ENCODE data around the gene C5orf24. TPM values are rescaled to one million over a fixed set of nuclear protein-coding genes. Genes with fewer than 3 reads are reported as not detected.
A peak's percentile ranks its signal among the peaks of the same experiment; 100 is the strongest.

Gene C5orf24
- total and polyA plus RNA-seq, 10 of the 15 experiments (the other 5 are each of a cell fraction or from before 2014, with no cell fraction given) = 5.4 to 26.8 (median 15.6) TPM

DNA sequence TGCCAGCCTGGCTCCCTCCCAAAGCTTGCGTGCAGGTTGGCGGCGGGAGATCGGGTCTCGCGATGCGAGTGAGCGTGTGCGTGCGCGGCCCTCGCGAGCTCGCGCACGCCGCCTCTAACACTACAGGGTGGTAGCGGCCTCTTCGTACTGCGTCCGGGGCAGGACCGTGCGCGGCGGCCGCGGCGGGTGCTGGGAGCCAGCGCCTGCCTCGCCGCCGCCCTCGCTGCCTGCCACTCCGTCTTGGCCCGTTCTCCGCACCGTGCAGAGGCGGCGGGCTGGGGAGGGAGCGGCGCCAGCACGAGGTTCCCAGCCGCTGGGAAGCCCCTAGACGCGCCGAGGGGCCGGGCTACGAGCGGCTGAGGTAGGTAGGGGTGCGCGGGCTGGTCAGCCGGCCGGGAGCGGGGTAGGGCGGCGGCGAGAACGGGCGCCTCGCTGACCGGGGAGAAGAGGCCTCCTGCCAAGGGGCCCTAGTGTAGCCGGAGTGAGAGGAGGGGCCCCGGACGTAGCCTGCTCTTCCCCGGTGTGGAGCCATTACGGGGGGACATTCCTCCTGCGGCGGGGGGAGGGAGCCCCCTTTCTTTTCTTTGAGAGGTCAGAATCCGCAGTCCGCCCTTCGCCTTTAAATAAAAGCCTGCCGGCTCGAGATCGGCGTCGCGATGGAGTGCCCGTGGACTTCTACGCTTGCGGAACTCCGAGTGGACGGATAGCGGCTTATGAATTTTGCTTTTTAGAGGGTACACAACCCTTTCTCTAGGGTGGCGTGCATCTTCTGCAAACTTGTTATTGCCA is at the start of gene C5orf24 (continued):
- TF ChIP-seq SIX5 (IDR thresholded peaks at IDR 0.05; ENCODE audit: low read depth, low read length, severe bottlenecking) (peak; percentile 20), PML (IDR thresholded peaks at IDR 0.05; ENCODE audit: low read length) (peak; percentile 91), PAX8 (IDR thresholded peaks at IDR 0.05) (no peak), BRCA1 (IDR thresholded peaks at IDR 0.05; ENCODE audit: low read depth, low read length) (peak; percentile 91), ZZZ3 (IDR thresholded peaks at IDR 0.05; ENCODE audit: control insufficient read depth, insufficient read length, low read depth) (no peak), NR2F1 (conservative IDR thresholded peaks at IDR 0.05) (peak; percentile 57; the same call in 1 of the 2 replicates), JUND (IDR thresholded peaks at IDR 0.05; ENCODE audit: low read depth, low read length) (no peak), ESRRA (IDR thresholded peaks at IDR 0.05; ENCODE audit: low read length) (no peak), MEF2B (IDR thresholded peaks at IDR 0.05; ENCODE audit: partially characterized antibody, poor library complexity, severe bottlenecking) (no peak), STAT3 (IDR thresholded peaks at IDR 0.05; ENCODE audit: low read depth, low read length) (no peak), TCF7 (IDR thresholded peaks at IDR 0.05; ENCODE audit: borderline replicate concordance) (no peak), SP1 (IDR thresholded peaks at IDR 0.05; ENCODE audit: low read depth, low read length) (no peak), CBX5 (IDR thresholded peaks at IDR 0.05; ENCODE audit: low read depth) (0 out of 2 replicates have a peak, but pooled peaks have one; percentile 70), GABPA (IDR thresholded peaks at IDR 0.05; ENCODE audit: low read depth) (no peak), NFXL1 (IDR thresholded peaks at IDR 0.05; ENCODE audit: borderline replicate concordance) (no peak), IKZF1 (conservative IDR thresholded peaks at IDR 0.05) (peak; percentile 86), TCF12 (IDR thresholded peaks at IDR 0.05; ENCODE audit: low read depth, low read length) (0 out of 2 replicates have a peak, but pooled peaks have one; percentile 35)
- TF ChIP-seq, protein P1, sequence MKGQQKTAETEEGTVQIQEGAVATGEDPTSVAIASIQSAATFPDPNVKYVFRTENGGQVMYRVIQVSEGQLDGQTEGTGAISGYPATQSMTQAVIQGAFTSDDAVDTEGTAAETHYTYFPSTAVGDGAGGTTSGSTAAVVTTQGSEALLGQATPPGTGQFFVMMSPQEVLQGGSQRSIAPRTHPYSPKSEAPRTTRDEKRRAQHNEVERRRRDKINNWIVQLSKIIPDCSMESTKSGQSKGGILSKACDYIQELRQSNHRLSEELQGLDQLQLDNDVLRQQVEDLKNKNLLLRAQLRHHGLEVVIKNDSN (IDR thresholded peaks at IDR 0.05; ENCODE audit: borderline replicate concordance, extremely low read length, insufficient read depth, low read depth, low read length) = no peak
- TF ChIP-seq, protein P2, sequence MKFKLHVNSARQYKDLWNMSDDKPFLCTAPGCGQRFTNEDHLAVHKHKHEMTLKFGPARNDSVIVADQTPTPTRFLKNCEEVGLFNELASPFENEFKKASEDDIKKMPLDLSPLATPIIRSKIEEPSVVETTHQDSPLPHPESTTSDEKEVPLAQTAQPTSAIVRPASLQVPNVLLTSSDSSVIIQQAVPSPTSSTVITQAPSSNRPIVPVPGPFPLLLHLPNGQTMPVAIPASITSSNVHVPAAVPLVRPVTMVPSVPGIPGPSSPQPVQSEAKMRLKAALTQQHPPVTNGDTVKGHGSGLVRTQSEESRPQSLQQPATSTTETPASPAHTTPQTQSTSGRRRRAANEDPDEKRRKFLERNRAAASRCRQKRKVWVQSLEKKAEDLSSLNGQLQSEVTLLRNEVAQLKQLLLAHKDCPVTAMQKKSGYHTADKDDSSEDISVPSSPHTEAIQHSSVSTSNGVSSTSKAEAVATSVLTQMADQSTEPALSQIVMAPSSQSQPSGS (IDR thresholded peaks at IDR 0.05; ENCODE audit: low read length) = no peak
- TF ChIP-seq, protein P3, sequence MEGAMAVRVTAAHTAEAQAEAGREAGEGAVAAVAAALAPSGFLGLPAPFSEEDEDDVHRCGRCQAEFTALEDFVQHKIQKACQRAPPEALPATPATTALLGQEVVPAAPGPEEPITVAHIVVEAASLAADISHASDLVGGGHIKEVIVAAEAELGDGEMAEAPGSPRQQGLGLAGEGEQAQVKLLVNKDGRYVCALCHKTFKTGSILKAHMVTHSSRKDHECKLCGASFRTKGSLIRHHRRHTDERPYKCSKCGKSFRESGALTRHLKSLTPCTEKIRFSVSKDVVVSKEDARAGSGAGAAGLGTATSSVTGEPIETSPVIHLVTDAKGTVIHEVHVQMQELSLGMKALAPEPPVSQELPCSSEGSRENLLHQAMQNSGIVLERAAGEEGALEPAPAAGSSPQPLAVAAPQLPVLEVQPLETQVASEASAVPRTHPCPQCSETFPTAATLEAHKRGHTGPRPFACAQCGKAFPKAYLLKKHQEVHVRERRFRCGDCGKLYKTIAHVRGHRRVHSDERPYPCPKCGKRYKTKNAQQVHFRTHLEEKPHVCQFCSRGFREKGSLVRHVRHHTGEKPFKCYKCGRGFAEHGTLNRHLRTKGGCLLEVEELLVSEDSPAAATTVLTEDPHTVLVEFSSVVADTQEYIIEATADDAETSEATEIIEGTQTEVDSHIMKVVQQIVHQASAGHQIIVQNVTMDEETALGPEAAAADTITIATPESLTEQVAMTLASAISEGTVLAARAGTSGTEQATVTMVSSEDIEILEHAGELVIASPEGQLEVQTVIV (IDR thresholded peaks at IDR 0.05; ENCODE audit: borderline replicate concordance, partially characterized antibody) = no peak
- TF ChIP-seq, protein P4, sequence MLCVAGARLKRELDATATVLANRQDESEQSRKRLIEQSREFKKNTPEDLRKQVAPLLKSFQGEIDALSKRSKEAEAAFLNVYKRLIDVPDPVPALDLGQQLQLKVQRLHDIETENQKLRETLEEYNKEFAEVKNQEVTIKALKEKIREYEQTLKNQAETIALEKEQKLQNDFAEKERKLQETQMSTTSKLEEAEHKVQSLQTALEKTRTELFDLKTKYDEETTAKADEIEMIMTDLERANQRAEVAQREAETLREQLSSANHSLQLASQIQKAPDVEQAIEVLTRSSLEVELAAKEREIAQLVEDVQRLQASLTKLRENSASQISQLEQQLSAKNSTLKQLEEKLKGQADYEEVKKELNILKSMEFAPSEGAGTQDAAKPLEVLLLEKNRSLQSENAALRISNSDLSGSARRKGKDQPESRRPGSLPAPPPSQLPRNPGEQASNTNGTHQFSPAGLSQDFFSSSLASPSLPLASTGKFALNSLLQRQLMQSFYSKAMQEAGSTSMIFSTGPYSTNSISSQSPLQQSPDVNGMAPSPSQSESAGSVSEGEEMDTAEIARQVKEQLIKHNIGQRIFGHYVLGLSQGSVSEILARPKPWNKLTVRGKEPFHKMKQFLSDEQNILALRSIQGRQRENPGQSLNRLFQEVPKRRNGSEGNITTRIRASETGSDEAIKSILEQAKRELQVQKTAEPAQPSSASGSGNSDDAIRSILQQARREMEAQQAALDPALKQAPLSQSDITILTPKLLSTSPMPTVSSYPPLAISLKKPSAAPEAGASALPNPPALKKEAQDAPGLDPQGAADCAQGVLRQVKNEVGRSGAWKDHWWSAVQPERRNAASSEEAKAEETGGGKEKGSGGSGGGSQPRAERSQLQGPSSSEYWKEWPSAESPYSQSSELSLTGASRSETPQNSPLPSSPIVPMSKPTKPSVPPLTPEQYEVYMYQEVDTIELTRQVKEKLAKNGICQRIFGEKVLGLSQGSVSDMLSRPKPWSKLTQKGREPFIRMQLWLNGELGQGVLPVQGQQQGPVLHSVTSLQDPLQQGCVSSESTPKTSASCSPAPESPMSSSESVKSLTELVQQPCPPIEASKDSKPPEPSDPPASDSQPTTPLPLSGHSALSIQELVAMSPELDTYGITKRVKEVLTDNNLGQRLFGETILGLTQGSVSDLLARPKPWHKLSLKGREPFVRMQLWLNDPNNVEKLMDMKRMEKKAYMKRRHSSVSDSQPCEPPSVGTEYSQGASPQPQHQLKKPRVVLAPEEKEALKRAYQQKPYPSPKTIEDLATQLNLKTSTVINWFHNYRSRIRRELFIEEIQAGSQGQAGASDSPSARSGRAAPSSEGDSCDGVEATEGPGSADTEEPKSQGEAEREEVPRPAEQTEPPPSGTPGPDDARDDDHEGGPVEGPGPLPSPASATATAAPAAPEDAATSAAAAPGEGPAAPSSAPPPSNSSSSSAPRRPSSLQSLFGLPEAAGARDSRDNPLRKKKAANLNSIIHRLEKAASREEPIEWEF (IDR thresholded peaks at IDR 0.05; ENCODE audit: insufficient replicate concordance, low read depth, low read length) = no peak

Data from GM12878 (cell line).